ENCODE results near the gene DHRS9.

GRCh38 chr2:169069341-169069740 is at the start of gene DHRS9:
- no peak for TF ChIP-seq CTCF (IDR thresholded peaks at IDR 0.05)
- TF ChIP-seq POLR2A (IDR thresholded peaks at IDR 0.05): peak in 1 of 4 donors; percentile 10

All from esophagus squamous epithelium (tissue), 4 donors.